Nephron progenitor cell (in vitro differentiated cells): ENCODE measurements around the gene LMCD1.
A peak's percentile ranks its signal among the peaks of the same experiment; 100 is the strongest.

Source experiments
- DNase-seq: peaks from one replicate; pipeline ENCODE4 v3.0.0; 2021
- H3K27ac Mint-ChIP-seq: 2 replicates; pipeline ENCODE4 v1.8.0; 2021; ENCODE audit warnings: mild to moderate bottlenecking, moderate library complexity, mixed read lengths
- H3K27me3 Mint-ChIP-seq: 2 replicates; pipeline ENCODE4 v1.8.0; 2021; ENCODE audit warnings: mild to moderate bottlenecking, low read depth, mixed read lengths; ENCODE audit not compliant: poor library complexity
- H3K36me3 Mint-ChIP-seq: 2 replicates; pipeline ENCODE4 v1.8.0; 2021; ENCODE audit warnings: low read depth, mixed read lengths
- H3K4me1 Mint-ChIP-seq: 2 replicates; pipeline ENCODE4 v1.8.0; 2021; ENCODE audit warnings: mixed read lengths
- H3K4me3 Mint-ChIP-seq: 2 replicates; pipeline ENCODE4 v1.8.0; 2021; ENCODE audit warnings: mild to moderate bottlenecking, moderate library complexity, mixed read lengths
- H3K9me3 Mint-ChIP-seq: 2 replicates; pipeline ENCODE4 v1.8.0; 2021; ENCODE audit warnings: mild to moderate bottlenecking, moderate library complexity, mixed read lengths
- TF ChIP-seq, protein P1 (sequence below): fragments of 200-600 bp; sonication (generic); IDR thresholded peaks from 2 replicates; pipeline ENCODE4 v1.5.0; 2021; ENCODE audit warnings: antibody characterized with exemption

Gene LMCD1

DNA sequence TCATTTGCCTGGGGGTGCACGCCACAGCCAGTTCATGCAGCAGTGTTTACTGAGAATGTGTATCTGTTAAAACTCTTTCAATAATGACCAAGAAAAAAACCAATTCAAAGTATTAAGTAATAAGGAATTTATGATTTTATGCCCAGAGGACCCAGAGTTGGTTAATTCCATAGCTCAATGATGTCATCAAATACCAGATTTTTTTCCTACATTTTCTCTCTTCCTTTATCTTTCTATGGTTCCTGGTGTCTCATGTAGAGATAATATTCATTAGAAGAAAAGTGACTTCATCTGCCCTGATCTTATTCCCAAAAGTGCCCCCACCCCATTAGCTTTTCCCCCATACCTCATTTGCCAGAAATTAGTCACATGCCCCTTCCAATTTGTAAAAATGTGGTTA is 44.6 kb upstream of the LMCD1 start:
- peaks cover 12% of the 10 kb centered on the region for H3K4me1 Mint-ChIP-seq
- H3K36me3 Mint-ChIP-seq = no peaks in the 10 kb centered on the region
- TF ChIP-seq, protein P1, sequence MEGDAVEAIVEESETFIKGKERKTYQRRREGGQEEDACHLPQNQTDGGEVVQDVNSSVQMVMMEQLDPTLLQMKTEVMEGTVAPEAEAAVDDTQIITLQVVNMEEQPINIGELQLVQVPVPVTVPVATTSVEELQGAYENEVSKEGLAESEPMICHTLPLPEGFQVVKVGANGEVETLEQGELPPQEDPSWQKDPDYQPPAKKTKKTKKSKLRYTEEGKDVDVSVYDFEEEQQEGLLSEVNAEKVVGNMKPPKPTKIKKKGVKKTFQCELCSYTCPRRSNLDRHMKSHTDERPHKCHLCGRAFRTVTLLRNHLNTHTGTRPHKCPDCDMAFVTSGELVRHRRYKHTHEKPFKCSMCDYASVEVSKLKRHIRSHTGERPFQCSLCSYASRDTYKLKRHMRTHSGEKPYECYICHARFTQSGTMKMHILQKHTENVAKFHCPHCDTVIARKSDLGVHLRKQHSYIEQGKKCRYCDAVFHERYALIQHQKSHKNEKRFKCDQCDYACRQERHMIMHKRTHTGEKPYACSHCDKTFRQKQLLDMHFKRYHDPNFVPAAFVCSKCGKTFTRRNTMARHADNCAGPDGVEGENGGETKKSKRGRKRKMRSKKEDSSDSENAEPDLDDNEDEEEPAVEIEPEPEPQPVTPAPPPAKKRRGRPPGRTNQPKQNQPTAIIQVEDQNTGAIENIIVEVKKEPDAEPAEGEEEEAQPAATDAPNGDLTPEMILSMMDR = no peak
- no peaks in the 10 kb centered on the region for H3K9me3 Mint-ChIP-seq
- no peak overlapping the region for H3K27ac Mint-ChIP-seq
- no peak for DNase-seq
- no peak overlapping the region for H3K4me3 Mint-ChIP-seq
- H3K27me3 Mint-ChIP-seq = peaks cover 6% of the 10 kb centered on the region

DNA sequence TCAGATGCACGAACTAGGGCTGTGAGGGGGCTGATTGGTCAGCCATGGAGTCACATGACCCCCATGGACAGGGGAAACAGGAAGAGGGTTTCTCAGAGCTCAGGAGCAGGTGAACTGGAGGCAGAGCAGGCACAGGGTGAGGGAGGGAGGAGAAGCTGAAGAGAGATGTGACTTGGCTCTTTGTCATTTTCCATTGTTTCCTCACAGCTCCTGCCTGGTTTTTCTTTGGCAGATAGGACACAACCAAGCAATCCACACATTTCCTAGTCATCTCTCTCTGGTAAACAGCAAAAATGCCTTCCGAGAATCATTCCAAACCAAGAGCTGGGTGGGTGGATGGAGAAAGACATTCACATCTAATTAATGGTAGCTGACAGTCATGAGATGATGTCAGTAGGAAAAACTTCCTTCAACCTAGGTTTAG is 43.4 kb upstream of the LMCD1 start:
- Mint-ChIP-seq H3K27me3 (peaks cover 9% of the 10 kb centered on the region), H3K9me3 (no peaks in the 10 kb centered on the region), H3K36me3 (no peaks in the 10 kb centered on the region), H3K27ac (peak overlapping the region; percentile 62), H3K4me1 (peaks cover 11% of the 10 kb centered on the region), H3K4me3 (no peak overlapping the region)
- DNase-seq = no peak
- TF ChIP-seq, protein P1 = no peak

DNA sequence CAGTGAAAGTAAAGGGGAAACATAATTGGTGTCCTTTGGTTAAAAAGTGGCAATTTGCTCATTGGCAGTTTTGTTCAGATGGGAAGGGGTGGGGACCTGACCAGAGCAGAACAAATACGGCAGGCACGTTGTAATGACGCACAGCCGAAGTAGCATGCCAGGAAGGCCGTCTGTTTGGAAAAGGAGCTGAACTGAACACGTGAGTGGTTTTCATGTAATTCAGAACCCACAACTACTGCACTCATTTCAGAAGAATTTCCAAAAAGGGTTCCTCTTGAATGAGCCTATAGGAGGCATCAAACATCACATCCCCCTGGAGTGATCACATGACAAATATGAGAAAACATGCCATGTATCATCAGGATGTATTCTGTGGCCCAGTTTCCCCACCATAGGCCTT is 42.9 kb upstream of the LMCD1 start:
- H3K4me3 Mint-ChIP-seq = no peak overlapping the region
- DNase-seq = no peak
- H3K27me3 Mint-ChIP-seq = peaks cover 9% of the 10 kb centered on the region
- H3K27ac Mint-ChIP-seq = no peak overlapping the region
- H3K36me3 Mint-ChIP-seq = no peaks in the 10 kb centered on the region
- TF ChIP-seq, protein P1 = no peak
- H3K4me1 Mint-ChIP-seq = peaks cover 6% of the 10 kb centered on the region
- no peaks in the 10 kb centered on the region for H3K9me3 Mint-ChIP-seq

DNA sequence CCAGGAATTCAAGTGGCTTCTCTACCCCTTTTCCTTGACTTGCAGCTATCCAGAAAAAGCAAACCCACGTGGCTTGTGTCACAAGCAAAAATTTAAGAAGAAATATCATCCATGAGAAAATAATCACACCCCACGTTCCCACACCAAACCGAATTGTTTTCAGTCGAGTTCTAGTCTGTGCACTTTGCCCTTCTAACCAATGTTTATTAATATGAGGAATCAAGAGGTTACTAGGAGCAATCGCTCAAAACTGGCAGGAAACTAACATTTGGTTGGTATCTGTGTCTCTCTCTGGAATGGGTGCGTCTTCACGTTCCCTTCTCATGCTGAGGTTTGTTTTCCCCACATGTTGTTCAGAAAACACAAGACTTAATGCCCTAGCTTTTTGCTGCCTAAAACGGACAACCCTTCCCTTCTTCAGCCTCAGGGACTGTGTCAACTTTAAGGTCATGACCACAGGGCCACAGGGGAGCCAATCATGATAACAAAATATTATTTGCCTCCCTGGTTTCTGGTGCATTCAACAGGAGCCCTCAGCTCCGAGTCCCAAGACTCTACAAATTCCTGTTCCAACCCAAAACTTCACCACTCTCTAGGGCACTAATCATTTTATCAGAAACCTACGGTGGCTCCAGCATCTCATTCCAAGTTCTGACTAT is 41.4 kb upstream of the LMCD1 start:
- H3K36me3 Mint-ChIP-seq = no peaks in the 10 kb centered on the region
- H3K27me3 Mint-ChIP-seq = peaks cover 6% of the 10 kb centered on the region
- peaks cover 5% of the 10 kb centered on the region for H3K4me1 Mint-ChIP-seq
- H3K4me3 Mint-ChIP-seq = no peak overlapping the region
- no peak overlapping the region for H3K27ac Mint-ChIP-seq
- no peaks in the 10 kb centered on the region for H3K9me3 Mint-ChIP-seq
- TF ChIP-seq, protein P1 = no peak
- DNase-seq = no peak

DNA sequence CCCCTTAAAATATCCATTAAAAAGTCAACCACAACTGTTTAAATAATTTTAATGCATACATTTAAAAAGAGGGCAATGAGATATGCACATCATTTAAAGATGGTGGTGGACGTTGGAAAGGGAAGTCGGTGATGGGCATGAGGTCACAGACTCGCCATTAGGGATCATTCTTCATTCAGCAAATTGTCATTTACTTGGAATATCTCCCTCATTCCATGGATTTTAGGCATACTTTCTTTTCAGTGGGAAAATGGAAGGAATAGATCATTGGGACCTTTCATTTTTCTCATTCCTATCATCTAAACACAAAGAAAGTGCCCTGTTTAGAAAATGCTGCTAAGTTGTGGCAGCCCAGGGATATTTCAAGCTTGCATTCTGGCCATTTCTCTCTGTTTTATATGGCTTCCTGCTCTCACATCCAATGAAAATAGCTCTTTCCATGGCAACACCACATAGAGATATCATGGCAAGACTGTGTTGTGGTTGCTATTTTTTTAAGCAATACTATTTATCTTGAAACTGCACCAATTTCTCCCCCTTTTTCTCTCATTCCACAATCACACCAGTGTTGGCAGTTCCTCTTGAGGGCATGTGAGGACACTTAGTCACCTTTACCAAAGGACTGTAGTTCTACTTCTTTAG is 40.7 kb upstream of the LMCD1 start:
- no peak overlapping the region for H3K4me3 Mint-ChIP-seq
- H3K27ac Mint-ChIP-seq = no peak overlapping the region
- no peaks in the 10 kb centered on the region for H3K36me3 Mint-ChIP-seq
- H3K4me1 Mint-ChIP-seq = peaks cover 5% of the 10 kb centered on the region
- TF ChIP-seq, protein P1 = no peak
- H3K27me3 Mint-ChIP-seq = peaks cover 6% of the 10 kb centered on the region
- no peaks in the 10 kb centered on the region for H3K9me3 Mint-ChIP-seq
- no peak for DNase-seq

DNA sequence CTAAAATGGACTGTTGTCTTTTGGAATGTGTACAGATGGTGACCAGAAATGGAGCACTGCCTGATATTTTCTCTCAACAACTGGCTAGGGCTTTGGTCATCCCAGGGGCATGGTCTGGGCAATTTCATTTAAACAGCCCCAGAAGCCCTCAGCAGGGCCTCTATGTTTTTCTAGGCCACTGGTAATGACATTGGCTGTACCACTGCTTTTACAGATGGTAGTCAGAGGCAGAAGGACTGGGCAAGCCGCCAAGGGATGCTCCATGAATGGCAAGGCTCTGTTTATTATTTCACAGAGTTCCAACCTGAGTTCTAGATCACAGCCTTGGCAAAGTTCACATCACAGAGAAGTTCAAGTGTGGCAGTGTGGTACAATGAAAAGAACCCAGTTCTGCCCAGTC is 37.0 kb upstream of the LMCD1 start:
- H3K27ac Mint-ChIP-seq = no peak overlapping the region
- H3K36me3 Mint-ChIP-seq = no peaks in the 10 kb centered on the region
- TF ChIP-seq, protein P1 = no peak
- H3K27me3 Mint-ChIP-seq = peaks cover 11% of the 10 kb centered on the region
- no peaks in the 10 kb centered on the region for H3K9me3 Mint-ChIP-seq
- H3K4me3 Mint-ChIP-seq = no peak overlapping the region
- H3K4me1 Mint-ChIP-seq = no peaks in the 10 kb centered on the region
- no peak for DNase-seq
